ENCODE results near the gene RAD51D.
A peak's percentile ranks its signal among the peaks of the same experiment; 100 is the strongest.

The RAD51D gene

DNA sequence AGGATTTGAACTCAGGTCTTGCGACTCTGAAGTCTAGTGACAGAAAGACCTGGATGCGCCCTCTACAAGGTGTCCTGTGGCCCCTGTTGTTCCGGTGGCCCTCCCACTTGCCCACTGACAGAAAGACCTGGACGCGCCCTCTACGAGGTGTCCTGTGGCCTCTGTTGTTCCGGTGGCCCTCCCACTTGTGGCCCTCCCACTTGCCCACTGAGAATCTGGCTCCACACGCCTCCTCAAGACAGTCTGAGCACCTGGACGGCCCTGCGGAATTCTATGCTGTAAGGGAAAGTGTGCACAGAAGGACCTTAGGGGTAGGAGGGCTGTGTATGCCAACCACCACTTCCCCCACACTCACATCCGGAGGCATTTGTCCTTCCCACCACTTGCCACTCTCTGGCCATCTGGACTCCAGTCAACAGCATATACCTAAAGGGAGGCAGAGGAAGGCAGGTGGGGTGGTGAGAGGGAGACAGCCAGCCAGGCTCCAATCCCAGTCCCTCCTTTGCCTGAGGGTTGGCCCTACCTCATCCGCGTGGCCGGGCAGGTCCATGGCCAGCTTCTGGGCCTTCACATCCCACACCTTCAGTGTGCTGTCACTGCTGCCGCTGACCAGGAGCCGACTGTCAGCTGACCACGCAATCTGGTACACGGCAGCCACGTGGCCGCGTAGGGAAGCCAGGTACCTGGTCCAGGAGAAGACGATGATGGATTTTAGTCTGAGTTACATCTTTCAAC, 13.3 kb upstream of the RAD51D start:
- Histone ChIP-seq H3K79me2 (ENCODE audit: insufficient read depth, low read length) (no peaks in the 10 kb centered on the region), H3K27me3 (ENCODE audit: insufficient read depth, low read length, poor library complexity) (no peaks in the 10 kb centered on the region), H3K9ac (ENCODE audit: low read depth, low read length) (no peak overlapping the region), H3K4me2 (ENCODE audit: insufficient read depth, low read length) (no peak overlapping the region), H3K4me3 (ENCODE audit: low read depth in 1 of 2, low read length in 2 of 2) (no peak overlapping the region), H2AFZ (ENCODE audit: low read depth, low read length) (no peak overlapping the region), H3K9me3 (ENCODE audit: insufficient read depth, low read length, severe bottlenecking) (no peaks in the 10 kb centered on the region), H4K20me1 (ENCODE audit: insufficient read depth, low read length) (peaks cover 29% of the 10 kb centered on the region), H3K27ac (ENCODE audit: low read length) (no peak overlapping the region), H3K4me1 (ENCODE audit: insufficient read depth, low read length) (no peaks in the 10 kb centered on the region), H3K36me3 (ENCODE audit: insufficient read depth, low read length) (peaks cover 78% of the 10 kb centered on the region)
- ATAC-seq (ENCODE audit: insufficient read depth, low read depth) (no peak), DNase-seq (no peak)
- no peak for TF ChIP-seq EZH2 (IDR thresholded peaks at IDR 0.05; ENCODE audit: borderline replicate concordance, low read depth, low read length, severe bottlenecking)
- TF ChIP-seq, protein P1, sequence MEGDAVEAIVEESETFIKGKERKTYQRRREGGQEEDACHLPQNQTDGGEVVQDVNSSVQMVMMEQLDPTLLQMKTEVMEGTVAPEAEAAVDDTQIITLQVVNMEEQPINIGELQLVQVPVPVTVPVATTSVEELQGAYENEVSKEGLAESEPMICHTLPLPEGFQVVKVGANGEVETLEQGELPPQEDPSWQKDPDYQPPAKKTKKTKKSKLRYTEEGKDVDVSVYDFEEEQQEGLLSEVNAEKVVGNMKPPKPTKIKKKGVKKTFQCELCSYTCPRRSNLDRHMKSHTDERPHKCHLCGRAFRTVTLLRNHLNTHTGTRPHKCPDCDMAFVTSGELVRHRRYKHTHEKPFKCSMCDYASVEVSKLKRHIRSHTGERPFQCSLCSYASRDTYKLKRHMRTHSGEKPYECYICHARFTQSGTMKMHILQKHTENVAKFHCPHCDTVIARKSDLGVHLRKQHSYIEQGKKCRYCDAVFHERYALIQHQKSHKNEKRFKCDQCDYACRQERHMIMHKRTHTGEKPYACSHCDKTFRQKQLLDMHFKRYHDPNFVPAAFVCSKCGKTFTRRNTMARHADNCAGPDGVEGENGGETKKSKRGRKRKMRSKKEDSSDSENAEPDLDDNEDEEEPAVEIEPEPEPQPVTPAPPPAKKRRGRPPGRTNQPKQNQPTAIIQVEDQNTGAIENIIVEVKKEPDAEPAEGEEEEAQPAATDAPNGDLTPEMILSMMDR (IDR thresholded peaks at IDR 0.05; ENCODE audit: borderline replicate concordance, extremely low read depth, low read length, poor library complexity, severe bottlenecking): no peak

DNA sequence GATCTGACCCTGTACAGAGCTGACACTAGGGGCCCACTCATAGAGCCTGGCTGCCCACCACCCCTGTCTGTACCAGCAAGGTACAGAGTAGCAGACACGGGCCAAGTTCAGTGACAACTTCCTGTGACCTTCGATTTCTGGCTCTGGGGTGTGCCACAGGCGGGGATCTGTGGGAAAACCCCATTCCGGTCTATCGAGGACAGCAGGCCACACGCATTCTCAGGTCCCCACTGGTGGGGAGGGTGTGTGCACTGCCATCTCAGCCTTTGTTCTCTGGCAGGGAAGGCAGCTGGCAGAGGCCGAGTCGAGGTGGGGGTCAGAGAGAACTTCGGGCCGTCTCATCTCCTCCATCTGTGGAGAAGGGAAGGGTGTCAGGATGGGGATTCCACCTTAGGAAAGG, 12.4 kb upstream of the RAD51D start:
- Histone ChIP-seq H4K20me1 (ENCODE audit: insufficient read depth, low read length) (peaks cover 23% of the 10 kb centered on the region), H3K27me3 (ENCODE audit: insufficient read depth, low read length, poor library complexity) (no peaks in the 10 kb centered on the region), H3K9me3 (ENCODE audit: insufficient read depth, low read length, severe bottlenecking) (no peaks in the 10 kb centered on the region), H3K9ac (ENCODE audit: low read depth, low read length) (no peak overlapping the region), H3K36me3 (ENCODE audit: insufficient read depth, low read length) (peaks cover 69% of the 10 kb centered on the region), H3K27ac (ENCODE audit: low read length) (no peak overlapping the region), H2AFZ (ENCODE audit: low read depth, low read length) (no peak overlapping the region), H3K79me2 (ENCODE audit: insufficient read depth, low read length) (no peaks in the 10 kb centered on the region), H3K4me2 (ENCODE audit: insufficient read depth, low read length) (no peak overlapping the region), H3K4me3 (ENCODE audit: low read depth in 1 of 2, low read length in 2 of 2) (no peak overlapping the region), H3K4me1 (ENCODE audit: insufficient read depth, low read length) (no peaks in the 10 kb centered on the region)
- DNase-seq (no peak), ATAC-seq (ENCODE audit: insufficient read depth, low read depth) (no peak)
- TF ChIP-seq, protein P1 (IDR thresholded peaks at IDR 0.05; ENCODE audit: borderline replicate concordance, extremely low read depth, low read length, poor library complexity, severe bottlenecking): no peak
- no peak for TF ChIP-seq EZH2 (IDR thresholded peaks at IDR 0.05; ENCODE audit: borderline replicate concordance, low read depth, low read length, severe bottlenecking)

DNA sequence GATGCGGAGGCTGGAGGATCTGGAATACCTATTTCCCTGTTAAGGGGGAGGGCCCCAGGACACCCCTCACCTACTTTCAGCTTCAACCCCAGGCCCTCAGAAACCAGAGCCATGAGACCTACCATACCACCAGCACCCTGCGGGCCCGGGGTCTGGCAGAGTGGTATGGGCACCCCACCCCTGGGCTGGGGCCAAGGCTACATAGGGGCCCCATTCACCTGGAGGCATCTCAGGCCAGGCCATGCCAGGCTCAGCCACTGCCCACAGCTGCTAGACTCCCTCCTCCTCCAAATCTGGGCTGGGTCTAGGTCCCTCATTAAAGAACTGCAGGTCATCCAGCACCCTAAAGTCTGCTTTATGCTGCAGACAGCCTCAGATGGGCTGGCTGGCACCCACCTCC, 10.7 kb upstream of the RAD51D start:
- TF ChIP-seq, protein P1 (IDR thresholded peaks at IDR 0.05; ENCODE audit: borderline replicate concordance, extremely low read depth, low read length, poor library complexity, severe bottlenecking): no peak
- TF ChIP-seq EZH2 (IDR thresholded peaks at IDR 0.05; ENCODE audit: borderline replicate concordance, low read depth, low read length, severe bottlenecking): no peak
- H3K36me3 ChIP-seq (ENCODE audit: insufficient read depth, low read length): peaks cover 52% of the 10 kb centered on the region
- peaks cover 17% of the 10 kb centered on the region for H4K20me1 ChIP-seq (ENCODE audit: insufficient read depth, low read length)

More for the DNA sequence above, 10.7 kb upstream of the RAD51D start:
- Histone ChIP-seq H3K27me3 (ENCODE audit: insufficient read depth, low read length, poor library complexity) (no peaks in the 10 kb centered on the region), H3K4me1 (ENCODE audit: insufficient read depth, low read length) (no peaks in the 10 kb centered on the region), H3K4me2 (ENCODE audit: insufficient read depth, low read length) (no peak overlapping the region), H3K4me3 (ENCODE audit: low read depth in 1 of 2, low read length in 2 of 2) (no peak overlapping the region), H2AFZ (ENCODE audit: low read depth, low read length) (no peak overlapping the region), H3K9ac (ENCODE audit: low read depth, low read length) (no peak overlapping the region), H3K9me3 (ENCODE audit: insufficient read depth, low read length, severe bottlenecking) (no peaks in the 10 kb centered on the region), H3K79me2 (ENCODE audit: insufficient read depth, low read length) (no peaks in the 10 kb centered on the region), H3K27ac (ENCODE audit: low read length) (no peak overlapping the region)
- ATAC-seq (ENCODE audit: insufficient read depth, low read depth): peak; percentile 17; the same call in 1 of the 3 replicates
- DNase-seq: no peak

All from DND-41 (cell line).